Thyroid gland (tissue), 4 donors: ENCODE data around the gene BTN3A1.
"Not testable (repeated sequence)": the region's sequence is repeated elsewhere in the genome, so short reads cannot be mapped to it uniquely, and the experiment has no call there.

Source experiments
- CTCF ChIP-seq, 6 experiments: fragments of 200-600 bp in 3 of 6; fragments of 450-650 bp in 3 of 6; sonication (generic) in 3 of 6; IDR thresholded peaks; one replicate each; pipeline ENCODE4 v1.5.1; 2016 to 2019; ENCODE audit warnings: antibody characterized with exemption in 6 of 6, mild to moderate bottlenecking in 2 of 6, inconsistent platforms in 1 of 6, moderate library complexity in 1 of 6
- POLR2A ChIP-seq, 2 donors: fragments of 450-650 bp; IDR thresholded peaks; one replicate each; pipeline ENCODE4 v1.6.1; 2017; ENCODE audit warnings: antibody characterized with exemption in 2 of 2, mild to moderate bottlenecking in 2 of 2, moderate library complexity in 1 of 2

GRCh38 chr6:26433680-26434079, 31.6 kb downstream of the BTN3A1 start:
- TF ChIP-seq CTCF, POLR2A (IDR thresholded peaks at IDR 0.05): not testable (repeated sequence)
